Medulla oblongata (tissue), 1 donor: Measurements from ENCODE around the gene PDZRN4.

Experiments used
- DNase-seq: peaks from one replicate; pipeline ENCODE4 v3.0.0-alpha.2; 2015; ENCODE audit errors: extremely low spot score

Gene PDZRN4

DNA sequence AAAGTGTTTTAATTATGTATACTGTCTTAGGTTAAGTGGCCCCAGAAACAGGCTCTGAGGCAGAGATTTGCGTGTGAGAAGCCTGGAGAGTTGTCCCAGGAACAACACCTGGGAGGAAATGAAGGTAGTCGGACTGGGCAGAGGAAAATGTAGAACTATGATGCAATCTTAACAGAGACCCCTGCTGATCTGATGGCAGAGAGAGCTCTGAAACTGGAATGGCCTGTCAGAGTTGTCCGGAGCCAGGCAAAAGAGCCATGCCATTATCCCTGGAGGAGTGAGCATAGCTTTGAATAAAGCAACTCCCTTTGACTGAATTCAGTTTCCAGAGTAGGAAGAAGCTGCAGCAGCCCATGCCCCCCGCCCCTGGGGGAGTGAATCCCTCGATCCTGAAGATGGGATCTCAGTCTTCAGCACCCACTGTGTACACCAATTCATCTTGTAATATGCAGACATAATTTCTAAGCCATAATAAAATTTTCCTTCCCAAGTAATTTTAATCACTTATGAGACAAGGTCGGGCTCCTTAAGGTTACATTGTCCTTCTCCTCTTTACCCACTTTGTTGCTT, 264.8 kb downstream of the PDZRN4 start:
- no peak for DNase-seq

DNA sequence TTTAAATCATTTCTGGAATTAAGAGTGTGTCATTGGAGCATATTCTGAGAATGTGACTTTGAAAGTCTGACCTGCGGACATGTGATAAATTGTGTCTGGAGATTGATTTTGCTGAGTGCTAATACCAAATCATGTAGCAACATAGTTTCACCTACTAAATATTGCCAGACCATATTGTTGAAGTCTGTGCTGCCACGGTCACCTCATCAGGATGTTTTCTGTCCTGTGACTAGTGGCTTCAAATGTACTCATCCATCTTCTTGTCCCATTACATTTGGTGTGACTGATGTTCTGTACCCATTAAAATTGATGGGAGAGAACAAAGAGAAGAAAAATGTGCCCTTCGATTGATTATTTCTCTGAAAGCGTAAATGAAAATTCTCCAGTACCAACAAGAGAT, 265.3 kb downstream of the PDZRN4 start:
- no peak for DNase-seq

DNA sequence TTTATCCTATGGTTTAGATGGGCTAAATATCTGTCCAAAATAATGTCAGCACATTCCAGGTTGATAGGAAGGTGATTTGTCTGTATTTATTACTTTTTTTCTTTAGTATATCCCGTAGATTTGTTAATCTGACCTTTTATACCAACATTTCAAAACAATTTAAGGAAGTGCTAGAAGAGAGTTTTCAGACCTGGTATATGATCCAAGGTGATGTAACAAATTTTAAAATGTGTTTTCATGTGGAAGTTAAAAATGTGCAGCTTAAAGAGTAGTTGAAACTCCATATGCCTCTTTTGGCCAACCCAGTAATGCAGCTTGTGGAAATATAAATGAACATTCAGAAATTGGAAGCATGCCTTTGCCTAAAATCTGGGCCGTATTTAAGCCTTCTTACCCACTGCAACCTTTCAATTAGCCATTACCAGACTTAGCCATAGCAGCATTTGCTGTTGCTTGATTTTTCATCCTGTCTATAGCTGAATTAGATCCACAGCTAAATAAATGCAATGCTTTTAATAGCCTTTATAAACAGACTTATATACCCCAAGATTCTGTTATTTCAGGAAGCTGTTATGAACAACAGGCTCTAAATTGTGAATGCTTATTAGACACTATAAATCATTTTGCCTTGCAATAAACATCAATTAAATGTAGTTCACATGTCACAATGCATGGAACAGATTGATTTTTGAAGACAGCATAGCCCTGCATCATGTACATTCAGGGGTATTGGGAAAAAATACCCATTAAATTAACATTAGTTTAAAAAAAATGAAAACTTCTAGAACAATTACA, 271.2 kb downstream of the PDZRN4 start:
- DNase-seq = no peak

DNA sequence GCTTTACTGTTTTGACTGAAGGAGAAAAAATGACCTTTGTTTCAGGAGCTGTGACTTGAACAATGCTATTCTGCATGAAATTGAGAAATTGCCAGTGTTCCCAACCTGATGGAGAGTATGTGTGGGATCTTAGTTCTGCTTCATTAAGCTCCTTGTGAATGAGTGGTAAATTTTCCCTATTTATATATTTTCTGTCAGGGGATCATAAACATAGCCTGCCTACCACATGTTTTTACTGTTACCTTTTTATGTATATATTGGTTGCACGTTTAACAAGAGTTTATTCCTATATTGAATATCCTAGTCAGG, 271.7 kb downstream of the PDZRN4 start:
- peak; percentile 27 for DNase-seq

DNA sequence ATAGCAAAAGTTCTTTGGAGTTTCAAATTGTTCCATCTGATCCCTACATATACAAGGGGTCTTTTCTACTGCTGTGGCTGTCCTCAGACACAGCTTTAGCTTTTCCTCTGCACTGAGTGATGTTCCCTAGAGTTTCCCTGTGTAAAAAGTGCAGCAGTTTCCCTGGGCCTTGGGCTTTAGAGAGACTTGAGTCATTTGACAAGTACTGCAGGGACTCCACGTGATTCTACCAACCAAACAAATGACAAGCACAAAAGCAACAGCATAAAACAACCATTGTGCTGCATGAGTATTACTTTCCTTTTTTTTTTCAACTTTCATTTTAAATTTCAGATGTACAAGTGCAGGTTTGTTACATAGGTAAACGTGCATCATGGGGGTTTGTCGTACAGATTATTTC, 272.8 kb downstream of the PDZRN4 start:
- peak; percentile 39 for DNase-seq

DNA sequence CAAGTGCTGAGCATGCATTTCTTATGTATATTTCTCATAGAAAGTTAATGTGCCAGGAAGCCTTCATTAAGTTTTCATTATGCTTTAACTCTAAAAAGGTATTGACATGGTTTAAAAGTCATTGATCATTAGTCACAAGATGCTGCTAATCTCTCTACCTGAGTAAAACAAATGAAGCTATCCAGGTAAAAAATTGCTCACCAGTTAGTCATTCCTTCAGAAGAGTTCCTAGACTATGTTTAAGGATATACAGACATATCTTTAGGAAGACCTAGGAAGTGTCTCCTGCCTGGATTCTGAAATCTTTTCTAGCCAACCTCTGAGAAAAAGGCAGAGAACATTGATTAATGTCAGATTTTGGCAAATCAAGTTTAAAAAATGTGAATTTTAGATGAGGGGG, 274.2 kb downstream of the PDZRN4 start:
- DNase-seq = no peak

DNA sequence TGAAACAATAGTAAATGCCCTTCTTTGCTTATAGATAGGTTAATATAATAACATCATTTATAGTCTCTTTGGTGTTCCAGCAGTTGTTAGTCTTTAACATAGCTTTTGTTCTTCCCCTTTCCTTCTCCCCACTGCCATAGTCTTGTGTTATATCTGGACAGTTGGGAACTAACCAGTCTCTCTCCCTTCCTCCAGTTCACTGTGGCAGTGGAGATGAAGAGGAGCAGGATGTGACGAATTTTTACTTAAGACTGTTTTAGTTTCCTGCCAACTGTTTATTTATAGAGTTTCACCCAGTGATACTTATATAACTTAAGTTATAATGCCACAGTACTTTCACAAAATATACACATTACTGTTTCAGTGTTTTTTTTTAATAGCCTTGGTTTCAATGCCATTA, 277.4 kb downstream of the PDZRN4 start:
- no peak for DNase-seq

DNA sequence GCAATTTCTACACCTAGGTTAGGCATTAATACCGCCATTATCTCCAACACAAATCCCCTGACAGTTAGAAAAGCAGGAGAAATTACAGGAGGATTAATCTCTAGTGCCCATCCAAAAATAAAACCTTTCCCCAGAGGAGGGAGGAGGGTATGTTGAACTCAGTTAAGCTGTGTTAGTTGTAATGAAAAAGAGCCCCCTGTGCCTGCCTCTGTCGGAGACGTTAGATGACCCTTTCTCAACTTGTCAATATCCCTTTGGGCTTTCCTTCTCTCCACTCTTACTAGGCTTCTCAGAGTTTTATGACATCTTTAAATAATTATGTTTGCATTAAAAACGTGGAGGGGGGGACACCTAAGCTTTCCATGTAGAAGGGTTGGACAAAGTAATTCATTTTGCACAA, 278.2 kb downstream of the PDZRN4 start:
- no peak for DNase-seq

DNA sequence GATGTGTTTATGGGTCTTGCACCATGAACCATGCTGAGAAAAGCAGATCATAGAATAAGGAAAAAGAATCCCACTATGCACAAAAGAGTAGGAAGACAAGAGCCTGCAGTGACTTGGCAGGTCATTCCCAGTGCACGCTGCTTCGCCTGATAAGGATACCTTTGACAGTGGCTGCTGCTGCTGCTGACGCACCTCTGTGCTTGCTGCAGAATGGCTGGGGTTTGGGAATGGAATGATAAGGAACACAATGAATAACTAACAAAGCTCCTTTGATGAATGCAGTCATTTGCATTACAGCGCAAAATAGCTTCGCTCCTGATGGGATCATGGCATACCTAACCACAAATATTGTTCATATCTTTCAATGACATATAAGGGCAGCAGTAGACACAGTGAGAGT, 278.7 kb downstream of the PDZRN4 start:
- no peak for DNase-seq

DNA sequence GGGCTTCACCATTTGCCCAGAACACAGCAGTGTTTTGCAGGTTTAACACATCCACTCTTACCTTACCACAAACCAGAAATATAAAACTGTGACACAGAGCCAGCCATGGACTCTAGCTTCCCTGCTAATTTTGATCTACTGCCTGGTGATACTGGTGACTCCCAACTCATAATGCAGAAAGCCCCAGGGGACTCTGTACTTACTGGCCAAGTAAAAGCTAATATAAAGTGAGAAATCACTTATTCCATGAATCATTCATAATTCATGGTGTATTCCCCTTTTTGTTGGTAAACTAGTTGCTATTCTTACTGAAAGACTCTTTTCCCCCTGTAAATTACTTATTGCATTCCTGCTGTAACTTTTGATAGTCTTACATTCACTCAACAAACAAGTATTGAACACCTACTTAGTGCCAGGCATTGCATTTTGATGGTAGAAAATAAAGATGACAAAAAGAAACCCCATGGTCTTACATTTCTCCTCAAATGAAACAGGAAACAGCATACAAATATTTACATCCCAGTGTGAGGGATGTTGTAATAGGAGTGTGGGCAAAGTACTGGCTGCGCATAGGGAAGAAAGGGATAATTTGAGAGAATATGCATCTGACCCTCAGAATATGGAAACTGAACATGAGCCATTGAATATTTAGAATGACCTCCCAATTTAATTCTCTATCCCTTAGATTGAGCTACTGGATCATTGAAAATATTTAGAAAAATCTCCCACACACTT, 279.6 kb downstream of the PDZRN4 start:
- DNase-seq = no peak

DNA sequence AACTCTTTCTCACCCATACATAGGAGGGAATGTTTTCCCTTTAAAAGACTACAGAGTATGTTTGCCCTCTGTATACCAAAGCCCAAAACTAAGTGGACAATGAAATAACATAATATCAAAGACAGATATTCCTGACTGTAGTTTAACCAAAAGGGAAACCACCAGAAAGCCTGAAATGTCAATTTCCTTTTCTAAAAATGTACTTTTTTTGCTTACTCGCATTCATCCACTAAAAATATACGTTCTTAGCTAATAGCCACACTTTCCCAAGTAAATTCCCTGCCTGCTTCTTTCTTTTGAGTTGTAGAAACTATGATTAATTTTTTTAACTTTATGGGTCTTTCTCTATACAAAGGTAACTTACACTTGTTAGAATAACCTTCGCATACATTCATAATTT, 280.2 kb downstream of the PDZRN4 start:
- DNase-seq = no peak

DNA sequence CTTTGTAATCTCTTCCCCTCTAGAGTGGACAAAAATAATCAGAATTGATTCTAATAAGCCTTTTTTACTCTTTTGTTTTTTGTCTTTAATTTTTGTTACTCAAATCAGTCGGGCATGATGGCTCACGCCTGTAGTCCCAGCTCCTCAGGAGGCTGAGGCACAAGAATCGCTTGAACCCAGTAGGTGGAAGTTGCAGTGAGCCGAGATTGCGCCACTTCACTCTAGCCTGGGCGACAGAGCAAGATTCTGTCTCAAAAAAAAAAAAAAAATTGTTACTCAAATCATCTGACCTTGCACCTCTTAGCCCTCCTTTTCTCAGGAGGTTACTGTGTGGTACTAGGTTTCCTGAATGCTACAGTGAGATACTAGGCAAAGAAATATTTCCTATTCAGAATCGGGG, 280.6 kb downstream of the PDZRN4 start:
- DNase-seq = no peak

DNA sequence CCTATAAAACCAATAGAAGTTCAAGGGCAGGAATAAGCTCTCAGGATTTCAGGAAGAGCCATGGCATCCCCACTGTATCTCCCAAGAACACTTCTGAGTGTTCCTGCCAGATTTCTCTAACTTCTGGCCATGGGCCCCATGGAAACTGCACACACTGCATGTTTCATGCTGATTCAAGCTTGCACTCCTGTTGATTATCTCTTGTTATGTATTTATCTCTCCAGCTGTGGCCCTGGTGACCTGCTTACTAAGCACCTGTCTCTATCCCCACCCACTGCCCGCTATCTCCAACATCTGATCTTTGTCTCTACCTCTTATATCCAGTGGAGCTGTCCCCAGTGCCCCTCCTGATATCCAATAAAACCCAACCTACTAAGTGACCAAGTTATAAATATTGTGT, 285.3 kb downstream of the PDZRN4 start:
- DNase-seq = no peak

DNA sequence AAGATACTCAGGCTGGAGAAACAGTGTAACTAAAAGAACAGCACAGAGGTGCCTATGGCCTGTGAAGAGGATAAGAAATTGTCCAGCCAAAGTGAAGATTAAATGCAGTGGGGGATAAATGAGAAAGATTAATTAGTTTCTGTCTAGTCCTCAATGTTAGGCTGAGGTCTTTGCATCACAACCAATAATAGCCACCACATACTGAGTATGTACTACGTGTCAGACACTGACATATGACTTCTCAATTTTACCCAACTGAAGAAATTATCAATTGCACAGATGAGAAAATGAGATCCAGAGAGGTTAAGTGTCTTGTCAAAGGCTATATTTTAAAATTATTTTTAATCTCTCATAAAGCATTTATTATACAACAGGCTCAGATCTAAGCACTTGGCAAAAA, 285.9 kb downstream of the PDZRN4 start:
- no peak for DNase-seq

DNA sequence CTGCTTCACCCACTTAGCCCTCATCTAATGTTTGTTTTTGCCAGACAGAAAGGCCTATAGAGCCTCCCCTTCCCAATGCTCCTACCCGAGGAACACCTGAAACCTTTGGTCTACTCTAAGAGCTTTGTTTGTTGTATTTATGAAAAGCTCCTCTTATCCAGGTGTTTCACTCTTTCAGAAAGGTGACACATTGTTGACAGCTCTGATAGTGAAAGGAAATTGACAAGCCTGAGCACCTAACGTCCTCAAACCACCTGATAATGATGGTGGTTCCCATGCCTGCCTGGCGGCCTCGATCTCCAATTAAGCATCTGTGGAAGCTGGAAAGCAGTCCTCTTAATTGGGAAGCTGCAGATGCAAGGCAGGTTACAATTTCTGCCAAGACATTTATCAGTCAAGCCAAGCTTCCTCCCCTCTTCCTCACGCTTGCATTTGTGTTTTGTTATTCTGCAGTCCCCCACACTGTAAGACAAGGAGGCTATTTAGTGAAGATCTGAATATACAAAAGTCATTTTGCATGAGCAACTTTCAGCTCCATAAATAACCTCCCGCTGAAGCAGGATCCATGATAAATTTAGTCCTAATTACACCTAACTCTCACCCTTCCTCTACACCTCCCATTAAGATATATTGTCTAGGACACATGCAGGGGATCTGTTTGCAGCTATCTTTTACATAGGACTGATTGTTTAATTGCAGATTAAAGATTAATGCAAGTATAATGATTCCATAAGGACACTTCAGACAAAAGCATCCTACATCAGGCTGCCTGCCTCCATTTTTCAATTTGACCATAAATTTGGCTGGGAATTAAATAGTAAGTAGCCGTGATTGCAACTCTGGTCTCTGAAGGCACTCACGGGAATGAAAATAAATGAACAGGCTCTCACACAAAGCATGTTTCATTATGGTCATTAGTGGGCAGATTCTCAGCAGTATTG, 288.6 kb downstream of the PDZRN4 start:
- DNase-seq = peak; percentile 19

DNA sequence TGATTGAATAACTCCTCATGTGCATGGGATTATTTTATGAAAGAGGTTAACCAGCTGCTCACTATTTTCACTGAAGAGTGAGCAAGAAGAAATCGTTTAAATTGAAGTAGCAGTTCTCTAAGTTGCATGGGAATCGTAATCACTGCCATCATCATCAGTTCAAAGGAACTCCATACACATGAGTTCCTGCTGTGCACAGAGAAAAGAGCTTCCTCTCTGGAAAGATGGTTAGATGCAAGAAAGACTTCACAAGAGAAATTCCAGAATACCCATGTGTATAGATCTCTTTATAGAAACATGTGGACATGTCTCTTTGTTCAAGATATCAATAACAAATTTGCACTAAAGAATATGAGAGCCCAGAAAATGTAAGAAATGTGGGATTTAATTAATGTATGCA, 291.3 kb downstream of the PDZRN4 start:
- DNase-seq = no peak

DNA sequence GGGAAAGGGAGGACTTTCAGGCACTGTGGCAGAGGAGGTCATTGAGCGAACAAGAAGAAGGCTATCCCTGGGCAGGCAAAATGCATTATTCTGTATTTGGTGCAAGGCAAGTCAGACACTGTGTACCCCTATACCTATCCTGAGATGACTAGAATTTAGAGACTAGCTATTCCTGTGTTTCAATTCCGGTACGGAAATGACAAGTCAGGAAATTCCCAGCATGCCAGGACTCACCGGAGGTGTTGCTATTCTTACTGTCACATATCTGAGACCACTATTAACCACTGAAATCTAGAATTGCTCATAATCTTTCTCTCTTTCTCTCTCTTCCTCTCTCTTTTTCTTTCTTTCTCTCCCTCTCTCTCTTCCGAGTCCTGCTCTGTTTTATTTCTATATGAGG, 297.1 kb downstream of the PDZRN4 start:
- DNase-seq = no peak

DNA sequence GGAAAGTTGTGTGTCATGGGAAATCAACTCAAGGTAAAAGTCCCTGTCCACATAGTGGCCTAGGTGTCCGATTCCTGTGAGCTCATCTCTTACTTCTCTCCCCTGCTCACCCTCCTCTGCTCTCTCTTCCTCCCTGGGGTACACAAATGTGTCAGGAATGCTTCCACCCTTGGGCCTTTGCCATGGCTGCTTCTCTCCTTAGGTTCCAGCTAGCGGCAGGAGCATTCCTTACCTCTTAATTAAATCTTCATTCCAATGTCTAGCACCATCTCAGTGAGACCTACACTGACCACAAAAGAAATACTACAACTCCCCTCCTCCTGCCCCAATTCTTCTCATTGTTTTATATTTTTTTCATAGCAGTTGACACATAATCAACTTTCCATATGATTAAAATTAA, 298.6 kb downstream of the PDZRN4 start:
- DNase-seq = no peak

DNA sequence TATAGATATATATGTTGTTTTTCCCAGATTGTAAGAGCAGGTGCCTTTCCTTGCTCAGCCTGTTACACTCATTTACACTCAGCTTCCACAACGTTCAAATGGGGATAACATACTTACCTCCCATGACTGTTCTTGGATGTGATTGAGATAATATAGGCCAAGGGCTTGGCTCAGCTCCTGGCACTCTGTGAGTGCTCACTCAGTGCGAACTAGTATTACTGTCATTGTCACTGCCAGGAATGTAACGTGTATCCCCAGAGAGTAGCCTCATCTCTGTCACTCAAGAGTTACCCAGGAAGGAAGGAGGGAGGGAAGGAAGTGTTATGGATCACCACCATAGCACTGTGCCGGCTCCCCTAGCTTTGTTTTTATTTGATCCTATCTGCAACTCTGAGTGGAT, 307.9 kb downstream of the PDZRN4 start:
- DNase-seq = no peak

DNA sequence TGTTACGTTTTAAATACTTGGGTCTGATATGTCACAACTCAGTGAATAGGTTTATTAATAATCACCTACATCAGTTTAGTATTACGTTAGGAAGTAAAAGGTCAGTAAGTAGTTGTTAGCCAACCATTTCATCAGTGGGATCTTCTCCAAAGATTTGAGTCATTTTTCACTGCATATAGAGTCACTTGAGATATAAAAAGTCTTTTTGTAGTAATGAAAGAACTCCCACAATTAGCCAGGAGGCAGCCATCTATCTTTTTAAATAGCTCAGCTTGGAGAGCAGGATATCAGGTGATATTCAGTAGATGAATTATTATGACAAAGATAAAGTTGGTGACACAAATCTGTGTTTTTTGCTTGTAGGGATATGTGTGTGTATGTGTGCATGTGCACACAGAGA, 309.3 kb downstream of the PDZRN4 start:
- DNase-seq = no peak

DNA sequence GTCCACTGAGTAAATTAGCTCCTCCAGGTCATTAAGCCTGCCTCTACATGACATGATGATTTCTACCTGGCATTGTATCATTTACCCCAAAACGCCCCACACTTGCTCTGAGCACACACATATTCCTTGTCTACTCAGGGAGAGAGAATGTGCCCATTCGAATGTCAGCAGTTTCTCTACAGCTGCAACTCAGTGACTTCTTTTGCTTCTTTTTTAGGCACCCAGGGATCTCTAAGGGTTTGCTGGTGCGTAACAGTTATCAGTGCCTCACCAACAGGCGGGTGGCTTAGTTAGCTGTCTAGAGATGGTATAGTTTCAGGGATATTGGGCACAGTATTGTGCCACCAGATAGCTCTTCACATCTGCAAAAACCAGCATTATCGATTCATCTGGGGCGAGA, 316.9 kb downstream of the PDZRN4 start:
- DNase-seq = no peak

DNA sequence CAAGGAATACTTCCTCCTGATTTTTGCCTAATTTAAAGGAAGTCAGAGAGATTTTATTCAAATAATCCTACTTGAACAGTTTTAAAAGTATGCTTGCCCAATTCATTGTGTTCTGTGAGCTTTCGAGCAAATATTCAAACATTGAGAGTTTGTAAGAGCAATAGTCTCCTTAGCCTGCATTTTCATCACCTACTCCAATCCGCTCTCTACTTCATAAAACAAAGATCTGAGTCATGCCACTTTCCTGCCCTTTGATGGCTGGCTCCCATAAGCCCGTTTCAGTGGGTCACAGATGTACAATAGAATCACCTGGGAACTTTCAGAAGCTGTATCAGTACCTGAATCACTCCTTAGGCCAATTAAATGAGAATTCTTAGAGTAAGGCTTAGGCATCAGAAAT, 319.2 kb downstream of the PDZRN4 start:
- DNase-seq = no peak
